ENCODE results near the gene KIF26B.
"Not testable (repeated sequence)": the region's sequence is repeated elsewhere in the genome, so short reads cannot be mapped to it uniquely, and the experiment has no call there.

Gene KIF26B

DNA sequence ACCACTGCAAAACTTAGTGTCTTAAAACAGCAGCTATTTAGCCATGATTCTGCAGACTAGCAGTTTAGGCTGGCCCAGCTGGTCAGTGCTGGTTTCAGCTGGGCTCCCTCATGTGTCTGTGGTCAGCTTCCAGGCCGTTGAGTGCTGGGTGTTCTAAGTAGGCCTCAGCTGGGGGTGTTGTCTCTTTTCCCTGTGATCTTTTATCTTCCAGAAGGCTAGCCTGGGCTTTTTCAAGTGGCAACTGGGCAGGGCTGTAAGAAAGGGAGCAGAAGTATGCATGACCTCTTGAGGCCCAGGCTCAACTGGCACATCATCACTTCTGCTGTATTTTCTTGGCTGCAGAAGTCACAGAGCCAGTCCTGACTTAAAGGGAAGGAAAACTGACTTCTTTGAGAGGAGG is 136.1 kb downstream of the KIF26B start:
- DNase-seq, result no peak

DNA sequence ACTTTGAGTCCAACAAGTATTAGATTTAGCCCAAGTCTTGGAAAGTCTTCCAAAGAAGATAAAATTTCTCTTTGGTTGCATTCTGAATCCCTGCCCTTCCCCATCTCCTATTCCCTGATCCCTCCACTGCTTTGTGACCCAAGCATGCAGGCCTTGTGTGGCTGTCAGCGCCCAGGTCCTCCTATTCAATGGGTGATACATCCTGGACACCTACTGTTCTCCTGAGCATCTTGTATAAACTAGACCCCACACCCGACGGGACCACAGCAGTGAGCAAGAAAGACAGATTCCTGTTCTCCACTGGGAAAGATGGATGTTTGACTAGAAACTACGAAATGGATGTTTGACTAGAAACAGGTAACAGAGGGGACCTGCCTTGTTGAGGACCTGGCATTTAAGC is 136.6 kb downstream of the KIF26B start:
- no peak for DNase-seq

DNA sequence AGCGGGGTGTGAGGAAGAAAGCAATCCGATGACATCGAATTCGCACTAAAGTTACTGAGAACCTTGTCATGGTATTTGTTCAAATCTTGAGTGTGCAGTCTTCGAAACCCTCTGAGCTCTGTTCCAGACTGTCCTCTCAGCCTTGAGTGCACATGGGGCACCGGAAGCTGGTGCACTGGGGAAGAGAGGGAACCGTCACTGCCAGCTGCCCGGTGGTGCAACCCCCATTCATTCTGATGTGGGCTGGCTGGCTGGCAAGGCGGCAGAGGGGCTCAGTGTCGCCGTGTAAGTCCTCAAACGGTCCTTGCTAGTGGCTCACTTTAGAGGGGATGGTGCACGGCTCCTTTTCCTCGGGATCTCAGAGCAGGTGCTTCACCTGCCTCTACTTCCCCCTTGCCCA is 137.4 kb downstream of the KIF26B start:
- no peak for DNase-seq

DNA sequence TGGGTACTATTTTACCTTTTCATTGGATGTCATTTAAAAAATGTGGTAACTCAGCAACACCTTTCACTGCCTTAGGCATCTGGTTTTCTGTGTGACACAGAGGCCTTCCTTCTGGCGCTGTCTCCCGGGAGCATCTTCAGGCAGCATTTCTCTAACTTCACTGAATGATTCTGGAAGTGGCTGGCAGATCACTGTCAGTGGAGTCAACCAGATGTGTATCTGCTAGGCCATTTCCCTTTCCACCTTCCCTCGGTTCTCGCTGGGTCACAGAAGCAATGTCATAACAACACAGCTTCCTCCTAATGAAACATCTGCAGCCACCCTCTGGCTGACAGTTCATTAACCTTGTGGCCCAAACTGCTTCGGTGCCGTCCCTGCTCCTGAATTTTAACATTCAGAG is 137.8 kb downstream of the KIF26B start:
- no peak for DNase-seq

DNA sequence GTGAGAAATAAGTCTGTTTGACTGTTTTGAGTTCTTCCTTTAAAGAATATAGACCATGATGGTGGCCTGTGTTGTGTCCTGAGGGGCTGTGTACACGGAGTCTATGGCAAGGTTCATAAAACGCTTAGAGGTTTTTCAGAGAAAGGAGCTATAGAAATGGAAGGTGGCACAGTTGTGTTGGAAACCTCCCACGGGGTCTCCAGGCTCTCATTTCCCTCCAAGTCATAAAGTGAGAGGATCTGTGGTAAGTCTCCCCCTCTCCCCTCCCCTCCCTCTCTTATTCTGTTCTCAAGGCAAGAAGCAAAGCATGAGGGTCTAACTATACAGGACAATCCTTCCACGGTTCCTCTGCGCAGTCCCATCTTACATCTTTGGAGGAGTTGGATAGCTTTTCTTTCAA is 139.2 kb downstream of the KIF26B start:
- DNase-seq, result no peak

DNA sequence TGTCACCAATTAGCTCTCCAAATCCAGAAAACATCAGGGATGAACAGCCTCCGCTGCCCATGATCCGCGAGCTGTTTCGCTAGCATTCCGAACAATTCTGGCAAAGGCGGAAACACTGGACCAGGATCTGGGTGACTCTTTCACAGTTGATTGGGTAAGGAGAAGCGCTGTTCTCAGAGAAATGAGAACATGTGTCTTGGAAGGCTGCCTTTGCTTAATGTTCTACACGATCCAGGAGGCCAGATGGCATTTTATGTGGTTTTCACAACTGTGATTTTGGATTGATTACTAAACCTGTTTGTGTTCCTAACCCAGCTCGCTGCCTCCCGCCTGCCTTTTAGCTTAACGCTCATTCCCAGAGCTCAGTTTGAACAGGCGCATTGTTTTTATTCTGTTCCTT is 144.0 kb downstream of the KIF26B start:
- DNase-seq, result no peak

DNA sequence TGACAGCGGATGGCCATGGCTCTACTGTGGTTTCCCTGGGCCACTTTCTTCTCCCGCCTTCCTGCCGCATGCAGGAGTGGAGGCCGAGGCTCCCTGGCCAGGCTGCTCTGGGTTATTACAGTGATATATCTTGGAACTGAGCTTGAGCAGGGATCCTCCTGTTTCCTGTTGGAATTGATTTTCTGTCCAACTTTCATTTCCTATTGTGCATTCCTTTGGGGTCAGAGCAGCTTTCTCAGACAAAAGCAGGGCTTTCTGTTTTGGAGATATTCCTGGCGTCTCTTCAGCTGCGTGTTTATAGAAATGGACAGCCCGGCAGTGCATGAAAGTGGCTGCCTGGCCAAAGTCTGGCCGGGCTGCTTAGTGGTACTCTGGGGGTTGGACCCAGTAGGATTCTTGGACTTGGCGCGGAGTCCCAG is 146.4 kb downstream of the KIF26B start:
- DNase-seq, result no peak

DNA sequence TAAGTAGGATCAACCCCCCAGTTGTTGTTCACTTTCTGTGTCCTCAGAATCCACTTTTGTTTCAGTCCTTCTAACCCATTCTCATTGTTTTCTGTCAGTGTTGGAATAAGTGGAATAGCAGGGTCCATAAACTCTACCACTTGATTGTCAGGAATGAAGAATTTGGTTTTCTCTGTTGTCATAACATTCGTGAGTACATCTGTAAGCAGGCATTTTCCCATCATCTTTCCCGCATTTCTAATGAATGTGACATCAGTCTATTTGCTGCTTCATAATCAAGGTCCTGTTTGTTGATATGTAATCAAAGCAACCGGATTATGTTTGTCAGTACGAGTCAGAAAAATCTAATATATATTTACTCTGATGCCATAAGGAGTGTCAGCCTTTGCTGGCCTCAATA is 147.1 kb downstream of the KIF26B start:
- no peak for DNase-seq

DNA sequence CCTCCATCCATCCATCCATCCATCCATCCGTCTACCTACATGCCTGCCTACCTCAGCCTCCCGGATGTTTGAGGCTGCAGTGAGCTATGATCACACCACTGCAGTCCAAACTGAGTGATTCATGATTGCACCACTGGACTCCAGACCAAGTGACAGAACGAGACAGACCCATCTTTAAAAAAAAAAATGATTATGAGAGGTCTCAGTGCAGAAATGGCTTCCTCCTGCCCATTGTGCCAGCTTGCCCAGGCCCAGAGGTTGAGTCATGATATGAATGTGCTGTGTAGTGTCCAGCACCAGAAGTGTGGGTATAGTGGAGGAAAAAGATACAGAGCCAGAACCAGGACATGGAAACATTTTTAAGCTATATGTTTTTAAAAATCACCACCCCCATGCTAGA is 149.9 kb downstream of the KIF26B start:
- no peak for DNase-seq

DNA sequence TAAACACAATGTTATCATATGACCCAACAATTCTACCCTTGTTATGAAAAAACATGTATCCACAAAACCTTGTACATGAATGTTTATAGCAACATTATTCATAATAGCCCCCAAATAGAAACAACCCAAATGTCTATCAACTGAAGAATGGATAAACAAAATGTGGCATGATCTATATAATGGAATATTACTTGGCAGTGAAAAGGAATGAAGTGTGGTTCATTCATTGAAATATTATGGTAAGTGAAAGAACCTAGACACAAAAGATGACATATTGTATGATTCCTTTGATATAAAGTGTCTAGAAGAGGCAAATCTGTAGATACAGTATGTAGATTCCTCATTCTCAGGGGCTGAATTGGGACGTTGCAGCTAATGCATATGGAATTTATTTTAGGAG is 151.2 kb downstream of the KIF26B start:
- no peak for DNase-seq

DNA sequence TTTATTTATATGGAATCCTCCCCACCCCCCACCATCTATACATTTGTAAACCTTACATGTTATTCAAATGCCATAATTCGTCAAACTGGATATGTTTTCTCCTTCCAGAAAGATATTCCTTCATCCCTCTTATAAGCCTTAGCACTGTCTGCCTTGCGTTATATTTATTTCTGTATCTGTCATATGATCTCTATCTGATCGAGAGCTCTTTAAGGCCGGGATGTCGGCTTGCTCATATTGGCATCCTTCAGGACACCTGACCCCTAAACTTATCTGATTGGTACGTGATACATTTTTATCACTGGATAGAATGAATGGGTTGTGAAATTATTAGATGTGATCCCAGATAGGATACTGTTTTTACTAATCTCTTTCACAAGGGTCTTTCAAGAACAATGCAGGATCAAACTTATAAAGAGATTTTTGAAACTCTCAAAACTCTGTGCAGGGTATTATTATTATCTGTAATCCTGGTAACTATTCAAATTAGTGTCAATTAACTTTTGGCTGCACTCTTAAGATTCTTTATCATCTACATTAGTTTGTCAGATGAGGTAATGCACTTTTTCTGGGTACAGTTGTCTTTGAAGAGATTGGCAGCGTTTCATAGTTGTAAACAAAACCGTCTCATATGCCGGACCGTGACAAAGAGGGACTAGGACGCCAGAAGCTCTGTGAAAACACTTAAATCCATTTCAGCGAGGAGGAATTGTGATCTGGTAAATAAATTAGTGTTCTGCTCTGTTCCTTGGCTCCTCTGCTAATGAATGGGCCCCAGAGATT is 152.0 kb downstream of the KIF26B start:
- no peak for DNase-seq

DNA sequence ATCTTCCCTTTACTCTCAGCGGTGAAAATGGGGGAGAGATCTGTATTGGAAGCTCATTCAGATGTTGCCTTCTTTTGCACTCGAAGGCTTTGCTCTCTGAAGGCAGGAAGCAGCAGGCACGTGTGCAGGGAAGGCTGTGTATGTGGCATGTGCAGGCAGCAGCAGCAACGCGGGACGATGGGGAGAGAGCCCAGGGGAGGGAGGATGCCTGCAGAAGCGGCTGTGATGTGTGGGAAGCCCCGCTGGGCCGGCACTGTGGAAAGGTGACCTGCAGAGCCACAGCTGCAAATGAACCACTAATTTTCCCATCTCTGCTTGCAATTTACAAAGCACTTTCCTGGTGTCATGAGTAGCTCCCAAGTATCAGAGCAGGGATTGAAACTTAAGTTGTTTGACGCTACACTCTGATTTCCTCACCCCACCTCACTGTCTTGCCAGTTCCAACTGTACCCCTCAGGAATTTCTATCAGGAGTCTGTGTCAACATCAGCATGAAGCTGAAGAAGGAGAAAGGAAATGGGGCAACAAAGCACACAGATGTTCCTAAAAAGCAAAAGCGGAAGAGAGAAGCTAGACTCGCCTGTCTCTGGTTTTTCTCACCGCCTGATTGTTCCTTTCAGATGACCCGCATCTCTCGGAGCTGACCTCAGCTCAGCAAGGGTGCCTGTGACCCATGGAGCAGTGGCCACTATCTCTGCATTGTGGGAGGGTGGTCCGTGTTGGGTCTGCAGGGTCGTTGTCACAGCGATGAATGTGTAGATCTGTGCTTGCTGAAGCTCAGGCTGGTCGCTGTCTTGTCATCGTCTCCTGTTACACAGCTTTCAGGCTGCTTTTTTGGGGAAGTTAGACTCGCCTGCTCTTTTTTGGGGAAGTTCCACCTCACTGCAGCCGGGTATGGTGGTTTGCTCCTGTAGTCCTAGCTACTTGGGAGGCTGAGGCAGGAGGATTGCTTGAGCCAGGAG is 156.1 kb downstream of the KIF26B start:
- DNase-seq, result no peak

DNA sequence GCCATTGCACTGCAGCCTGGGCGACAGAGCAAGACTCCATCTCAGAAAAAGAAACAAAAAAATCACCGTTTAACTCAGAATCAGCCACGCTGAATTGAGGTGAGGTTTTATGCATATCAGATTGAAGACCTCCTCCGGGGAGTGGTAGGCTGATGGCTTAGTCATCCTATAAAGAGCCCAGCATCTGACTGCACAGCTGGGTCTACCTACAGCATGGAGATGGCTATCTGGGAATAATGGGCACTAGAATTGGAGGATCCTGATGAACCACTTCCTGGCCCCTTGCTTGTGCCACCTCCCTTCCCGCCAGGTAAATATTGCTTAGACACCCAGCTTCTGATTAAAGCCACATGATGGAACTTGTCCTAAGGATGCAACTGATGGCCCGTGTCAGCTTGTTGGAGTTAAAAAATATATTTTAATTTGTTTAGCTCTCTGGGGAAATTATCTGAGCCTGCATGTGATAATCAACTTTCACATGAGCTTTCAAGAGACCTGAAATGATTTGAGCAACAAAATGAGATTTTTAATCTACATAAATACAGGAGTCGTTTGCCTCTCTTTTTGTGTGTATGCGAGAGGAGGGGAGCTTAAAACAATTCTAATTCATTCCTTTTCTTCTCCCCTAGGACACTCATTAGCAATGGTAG is 157.2 kb downstream of the KIF26B start:
- no peak for DNase-seq

DNA sequence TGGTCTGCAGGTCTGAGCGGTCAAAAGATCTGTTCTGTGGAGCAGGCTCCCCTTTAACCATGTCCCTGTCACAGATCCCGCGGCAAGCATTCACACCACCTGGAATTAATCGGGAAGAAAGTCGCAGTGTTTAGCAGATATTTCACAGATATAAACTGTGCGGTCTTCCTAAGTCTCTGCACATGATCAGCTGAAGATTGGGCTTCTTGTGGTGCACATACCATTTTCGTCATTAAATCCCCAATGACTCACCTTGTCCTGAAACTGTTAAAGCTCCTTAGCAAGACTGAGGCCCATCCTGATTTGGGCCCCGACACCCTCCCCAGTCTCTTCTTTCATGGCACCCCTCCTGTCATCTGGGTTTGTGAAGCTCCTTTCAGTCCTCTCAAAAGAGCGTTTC is 158.8 kb downstream of the KIF26B start:
- DNase-seq, result no peak

DNA sequence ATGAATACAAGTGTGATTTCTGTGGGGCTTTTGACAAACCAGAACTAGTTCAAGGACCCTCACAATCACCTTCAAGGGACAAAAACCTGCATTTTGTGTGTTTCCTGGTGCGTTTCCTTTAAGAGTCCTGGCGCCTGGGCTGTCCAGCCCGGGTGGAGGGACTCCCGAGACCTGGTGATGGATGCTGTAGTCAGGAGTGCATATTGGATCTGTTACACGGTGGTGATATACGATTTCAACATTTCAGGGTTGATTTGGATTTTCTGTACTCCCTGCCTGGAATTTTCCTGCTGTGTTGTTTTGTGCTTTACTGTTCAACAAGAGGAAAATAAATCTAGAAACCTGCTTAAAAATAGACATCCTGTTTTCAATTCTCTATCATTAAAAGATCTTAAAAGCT is 162.0 kb downstream of the KIF26B start:
- DNase-seq, result no peak

DNA sequence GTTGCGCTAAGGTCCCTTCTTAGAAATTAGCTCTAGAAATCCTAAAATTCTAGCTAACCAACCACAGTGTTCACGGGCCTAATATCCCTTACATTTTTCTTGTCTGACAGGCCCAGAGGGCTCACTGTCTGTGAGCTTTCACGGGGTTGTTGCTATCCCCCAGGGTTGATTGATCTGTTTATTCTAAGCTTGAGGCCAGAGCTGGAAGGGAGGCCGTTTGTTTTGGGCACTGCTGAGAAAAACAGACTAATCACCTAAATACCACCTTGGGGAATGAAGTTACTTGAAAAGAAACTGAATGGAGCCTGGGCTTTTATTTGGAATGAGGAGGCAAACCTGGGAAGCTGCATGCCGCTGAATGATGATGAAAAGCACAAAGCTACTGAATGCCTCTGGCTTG is 162.4 kb downstream of the KIF26B start:
- DNase-seq, result no peak

DNA sequence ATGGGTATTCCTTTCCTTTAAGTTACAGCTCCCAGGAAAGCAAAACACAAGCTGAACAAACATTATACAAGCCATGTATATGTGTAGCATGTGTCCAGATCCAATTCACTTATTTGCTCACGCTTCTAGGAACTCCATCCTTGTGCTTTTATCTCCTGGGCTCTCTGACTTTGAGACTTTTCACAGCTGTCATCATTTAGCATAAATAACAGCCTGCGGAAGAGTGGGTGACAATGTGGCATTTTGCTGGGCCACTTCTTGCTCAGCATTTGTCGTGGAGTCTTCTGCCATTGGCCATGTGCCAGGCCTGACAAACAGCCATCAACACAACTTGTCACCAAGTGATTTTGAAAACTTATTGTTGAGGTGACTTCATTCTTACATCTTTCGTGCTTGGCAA is 164.3 kb downstream of the KIF26B start:
- DNase-seq, result no peak

DNA sequence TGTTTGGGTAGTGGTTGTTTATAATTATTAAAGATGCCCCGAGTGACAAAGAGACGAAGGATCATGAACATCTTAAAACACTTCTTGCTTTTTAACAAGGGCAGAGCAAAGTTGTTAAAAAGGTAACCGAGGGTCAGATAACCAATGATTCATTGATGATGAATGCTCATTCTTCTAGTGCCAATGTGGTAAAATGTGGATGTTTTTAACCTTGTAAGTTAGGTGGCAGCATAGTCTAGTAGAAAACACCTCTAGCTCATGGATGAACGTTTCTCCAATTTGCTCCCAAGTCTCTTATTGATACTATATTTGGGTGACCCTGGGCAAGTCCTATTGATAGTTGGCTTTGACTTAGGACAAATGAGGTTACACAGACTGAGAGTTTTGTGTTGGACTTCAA is 167.9 kb downstream of the KIF26B start:
- DNase-seq, result no peak

DNA sequence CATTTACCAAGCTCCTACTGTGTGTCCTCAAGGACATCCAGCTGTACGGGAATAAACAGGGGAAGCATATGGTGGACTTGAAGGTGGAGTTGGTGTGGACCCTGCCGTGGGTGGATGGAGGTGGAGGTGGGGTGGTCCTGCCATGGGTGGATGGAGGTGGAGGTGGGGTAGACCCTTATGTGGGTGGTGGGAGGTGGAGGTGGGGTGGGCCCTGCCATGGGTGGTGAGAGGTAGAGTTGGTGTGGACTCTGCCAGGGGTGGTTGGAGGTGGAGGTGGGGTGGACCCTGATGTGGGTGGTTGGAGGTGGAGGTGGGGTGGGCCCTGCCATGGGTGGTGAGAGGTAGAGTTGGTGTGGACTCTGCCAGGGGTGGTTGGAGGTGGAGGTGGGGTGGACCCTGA is 169.0 kb downstream of the KIF26B start:
- not testable (repeated sequence) for DNase-seq

DNA sequence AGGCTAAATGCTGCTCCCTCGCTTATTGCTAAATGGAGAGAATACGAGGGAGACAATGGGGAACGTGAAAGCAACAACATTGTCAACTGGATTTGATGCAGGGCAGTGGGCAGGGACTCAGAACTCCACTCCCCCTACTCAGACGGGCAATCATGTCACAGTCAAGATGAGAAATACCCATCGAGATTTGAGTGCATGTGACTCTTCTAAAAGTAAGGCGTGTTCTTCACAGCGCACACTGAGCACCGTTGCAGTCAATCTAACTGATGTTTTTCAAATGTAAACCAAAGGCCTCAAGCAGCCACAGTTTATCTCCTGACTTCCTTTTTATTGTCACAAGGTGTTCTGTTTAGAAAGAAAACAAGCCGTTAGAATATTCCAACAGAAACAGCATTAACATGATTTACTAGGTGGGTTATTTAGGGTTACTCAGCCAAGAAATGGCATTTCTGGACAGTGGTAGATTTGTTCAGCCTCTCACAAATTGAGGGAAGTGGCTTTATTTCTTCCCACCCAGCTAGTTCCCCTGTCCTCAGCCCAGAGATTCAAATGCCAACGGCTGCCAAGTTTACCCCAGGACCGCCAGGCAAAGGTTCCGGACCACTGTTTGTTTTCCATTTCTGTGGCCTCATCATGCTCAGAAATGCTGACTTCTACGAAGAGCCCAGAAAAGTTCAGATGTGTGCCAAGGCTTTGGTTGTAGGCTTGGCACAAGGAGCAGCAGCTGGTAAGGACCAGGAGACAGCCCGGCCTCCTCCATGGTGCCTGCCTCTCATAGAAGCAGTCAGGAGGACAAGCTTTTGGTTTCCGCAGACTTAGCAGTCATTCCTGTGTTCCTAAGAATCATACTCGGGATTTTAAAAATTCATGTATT is 171.4 kb downstream of the KIF26B start:
- no peak for DNase-seq

DNA sequence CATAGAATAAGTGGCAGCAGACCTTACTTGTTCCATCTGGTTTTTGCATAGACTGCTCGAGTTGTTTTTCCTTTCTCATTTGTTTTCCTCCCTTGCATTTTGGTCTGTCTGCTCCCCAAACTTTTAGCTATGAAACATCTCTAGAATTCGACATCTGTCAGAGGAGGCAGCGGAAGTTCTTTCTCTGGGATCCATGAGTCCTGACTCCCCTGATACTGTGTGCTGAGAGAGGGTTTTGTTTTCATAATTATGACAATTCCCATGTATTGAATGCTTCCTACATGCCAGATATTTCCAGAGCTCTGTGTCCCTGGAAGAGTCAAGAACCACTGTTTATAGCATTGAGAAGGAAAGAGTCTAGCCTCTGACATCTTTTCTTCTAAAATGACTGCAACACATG is 172.6 kb downstream of the KIF26B start:
- no peak for DNase-seq

DNA sequence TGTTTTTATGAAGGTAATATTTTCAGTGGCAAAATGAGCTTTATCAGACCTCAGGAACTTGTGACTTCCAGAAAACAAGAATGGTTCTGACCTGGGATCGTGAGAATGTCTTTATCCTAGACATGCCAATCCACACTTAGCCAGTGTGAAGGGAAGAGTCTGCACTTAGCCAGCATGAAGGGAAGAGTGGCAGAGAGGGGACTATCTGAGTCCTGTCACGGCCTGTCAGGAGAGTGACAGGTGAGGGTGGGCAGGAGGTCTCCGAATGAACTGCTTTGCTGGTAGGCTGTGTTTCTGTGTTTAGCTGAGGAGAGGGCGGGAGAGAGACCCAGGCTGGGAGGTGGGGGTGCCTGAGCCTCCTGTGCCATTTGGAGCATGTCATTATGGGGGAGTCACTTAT is 173.1 kb downstream of the KIF26B start:
- no peak for DNase-seq

DNA sequence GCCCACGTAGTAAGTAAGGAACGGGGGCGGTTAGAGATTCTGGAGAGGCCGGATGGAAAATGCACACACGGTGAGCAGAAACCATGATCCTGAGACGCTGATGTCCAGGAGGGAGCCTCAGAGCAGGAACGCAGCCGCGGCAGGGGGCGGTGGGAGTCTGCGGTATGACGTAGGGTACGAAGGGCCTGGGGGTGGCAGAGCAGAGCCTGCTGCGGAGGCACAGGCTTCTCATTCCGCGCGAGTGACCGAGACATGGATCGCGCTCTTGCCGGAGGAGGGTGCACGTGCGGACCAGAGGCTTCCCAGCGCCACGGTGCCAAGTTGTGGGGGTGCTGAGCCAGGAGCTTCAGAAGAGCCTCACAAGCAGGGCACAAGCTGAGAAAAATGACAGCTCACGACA is 176.2 kb downstream of the KIF26B start:
- no peak for DNase-seq

All from NCI-H526 (cell line).